ENCODE results near the gene NPC2. TPM values are rescaled to one million over a fixed set of nuclear protein-coding genes. Genes with fewer than 3 reads are reported as not detected.

NPC2 gene
- total RNA-seq, 6 experiments from 2014 or later, result 49.4 to 203 (median 98.0) TPM

- H3K4me1 ChIP-seq, result no peaks in the 10 kb centered on the region
- no peaks in the 10 kb centered on the region for H3K27me3 ChIP-seq
- no peaks in the 10 kb centered on the region for H3K36me3 ChIP-seq
- TF ChIP-seq, protein P1, sequence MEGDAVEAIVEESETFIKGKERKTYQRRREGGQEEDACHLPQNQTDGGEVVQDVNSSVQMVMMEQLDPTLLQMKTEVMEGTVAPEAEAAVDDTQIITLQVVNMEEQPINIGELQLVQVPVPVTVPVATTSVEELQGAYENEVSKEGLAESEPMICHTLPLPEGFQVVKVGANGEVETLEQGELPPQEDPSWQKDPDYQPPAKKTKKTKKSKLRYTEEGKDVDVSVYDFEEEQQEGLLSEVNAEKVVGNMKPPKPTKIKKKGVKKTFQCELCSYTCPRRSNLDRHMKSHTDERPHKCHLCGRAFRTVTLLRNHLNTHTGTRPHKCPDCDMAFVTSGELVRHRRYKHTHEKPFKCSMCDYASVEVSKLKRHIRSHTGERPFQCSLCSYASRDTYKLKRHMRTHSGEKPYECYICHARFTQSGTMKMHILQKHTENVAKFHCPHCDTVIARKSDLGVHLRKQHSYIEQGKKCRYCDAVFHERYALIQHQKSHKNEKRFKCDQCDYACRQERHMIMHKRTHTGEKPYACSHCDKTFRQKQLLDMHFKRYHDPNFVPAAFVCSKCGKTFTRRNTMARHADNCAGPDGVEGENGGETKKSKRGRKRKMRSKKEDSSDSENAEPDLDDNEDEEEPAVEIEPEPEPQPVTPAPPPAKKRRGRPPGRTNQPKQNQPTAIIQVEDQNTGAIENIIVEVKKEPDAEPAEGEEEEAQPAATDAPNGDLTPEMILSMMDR (IDR thresholded peaks at IDR 0.05), result no peak
- 25% methylated on average over 1 of the region's 10 CpGs for WGBS (ENCODE audit: insufficient coverage, low coverage, low lambda C conversion rate, missing lambda C conversion rate)
- H3K4me3 ChIP-seq, result no peak overlapping the region
- intact Hi-C loops (cut with DNase I), result no loop called here
- ATAC-seq (no peak), DNase-seq (no peak)
- H3K27ac ChIP-seq, result no peak overlapping the region
- H3K9me3 ChIP-seq, result no peaks in the 10 kb centered on the region
Observed at GRCh38 chr14:74526854-74527585, 33.9 kb upstream of the NPC2 start.

DNA sequence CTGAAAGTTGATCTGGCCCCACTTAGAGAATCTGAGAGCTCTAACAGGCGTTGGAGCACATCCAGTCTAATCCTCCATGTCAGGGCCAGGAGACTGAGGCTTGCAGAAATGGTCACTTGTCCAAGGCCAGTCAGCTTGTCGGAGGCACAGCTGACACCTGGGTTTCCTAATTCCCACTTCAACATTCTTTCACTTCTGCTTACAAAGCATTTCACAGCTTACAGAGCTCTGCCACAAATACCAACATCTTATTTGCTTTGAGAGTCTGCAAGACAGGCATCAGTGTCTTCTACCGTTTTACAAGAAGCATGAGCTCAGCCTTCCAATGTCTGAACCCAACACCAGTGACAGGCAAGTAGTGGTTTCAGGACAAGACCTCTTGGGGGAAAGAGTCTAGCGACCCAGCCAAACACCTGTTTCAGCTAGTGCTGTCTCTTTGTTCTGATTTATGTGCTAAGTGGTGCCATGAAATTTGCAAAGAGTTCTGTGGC lies 32.3 kb upstream of the NPC2 start:
- no peak for TF ChIP-seq POLR2A (IDR thresholded peaks at IDR 0.05)
- TF ChIP-seq, protein P1 (IDR thresholded peaks at IDR 0.05), result no peak
- Histone ChIP-seq H3K36me3 (no peaks in the 10 kb centered on the region), H3K27me3 (no peaks in the 10 kb centered on the region), H3K4me1 (no peaks in the 10 kb centered on the region), H3K9me3 (no peaks in the 10 kb centered on the region), H3K4me3 (no peak overlapping the region), H3K27ac (no peak overlapping the region)
- no peak for DNase-seq
- intact Hi-C loops (cut with DNase I), result no loop called here
- WGBS (ENCODE audit: insufficient coverage, low coverage, low lambda C conversion rate, missing lambda C conversion rate), result 26% methylated on average over 4 of the region's 4 CpGs
- no peak for ATAC-seq

- no peaks in the 10 kb centered on the region for H3K9me3 ChIP-seq
- H3K4me3 ChIP-seq, result no peak overlapping the region
- H3K36me3 ChIP-seq, result no peaks in the 10 kb centered on the region
- no peak overlapping the region for H3K27ac ChIP-seq
- intact Hi-C loops (cut with DNase I), result no loop called here
- H3K4me1 ChIP-seq, result no peaks in the 10 kb centered on the region
- no peaks in the 10 kb centered on the region for H3K27me3 ChIP-seq
- DNase-seq (no peak), ATAC-seq (no peak)
- TF ChIP-seq POLR2A (IDR thresholded peaks at IDR 0.05), result no peak
- TF ChIP-seq, protein P1 (IDR thresholded peaks at IDR 0.05), result no peak
Observed at GRCh38 chr14:74524812-74525135, 31.7 kb upstream of the NPC2 start.

GRCh38 chr14:74524076-74524811 lies 31.1 kb upstream of the NPC2 start:
- no peak for DNase-seq
- intact Hi-C loops (cut with DNase I), result no loop called here
- ATAC-seq, result peak in 1 of 4 donors; percentile 11
- H3K27ac ChIP-seq, result no peak overlapping the region
- H3K27me3 ChIP-seq, result no peaks in the 10 kb centered on the region
- no peaks in the 10 kb centered on the region for H3K36me3 ChIP-seq
- H3K9me3 ChIP-seq, result no peaks in the 10 kb centered on the region
- H3K4me3 ChIP-seq, result no peak overlapping the region
- no peaks in the 10 kb centered on the region for H3K4me1 ChIP-seq
- 64% methylated on average over 8 of the region's 14 CpGs for WGBS (ENCODE audit: insufficient coverage, low coverage, low lambda C conversion rate, missing lambda C conversion rate)
- no peak for TF ChIP-seq POLR2A (IDR thresholded peaks at IDR 0.05)
- TF ChIP-seq, protein P1 (IDR thresholded peaks at IDR 0.05), result no peak
